Activated CD4-positive, alpha-beta T cell treated with anti-CD3 and anti-CD28 coated beads, Interleukin-2, amount 50 U/mL, for 48 hours (primary cell): ENCODE measurements around the gene SLC38A10.

Source experiments
- DNase-seq, 2 experiments: peaks; one replicate each; pipeline ENCODE4 v3.0.0-alpha.2; 2020

The SLC38A10 gene

GRCh38 chr17:81200201-81200600 is 94.9 kb downstream of the SLC38A10 start:
- DNase-seq: no peak

GRCh38 chr17:81199482-81199830 is 95.7 kb downstream of the SLC38A10 start:
- no peak for DNase-seq

- DNase-seq: no peak
Observed at GRCh38 chr17:81198826-81199481, 96.2 kb downstream of the SLC38A10 start.

- no peak for DNase-seq
Observed at GRCh38 chr17:81197831-81198490, 97.1 kb downstream of the SLC38A10 start.

- DNase-seq: no peak
Observed at GRCh38 chr17:81197409-81197795, 97.7 kb downstream of the SLC38A10 start.

- no peak for DNase-seq
Observed at GRCh38 chr17:81196505-81197408, 98.3 kb downstream of the SLC38A10 start.

- no peak for DNase-seq
Observed at GRCh38 chr17:81195941-81196495, 99.1 kb downstream of the SLC38A10 start.
